Caco-2 (cell line): Measurements from ENCODE around the gene TRIM34. TPM values are rescaled to one million over a fixed set of nuclear protein-coding genes. Genes with fewer than 3 reads are reported as not detected.
"Not testable (repeated sequence)": the region's sequence is repeated elsewhere in the genome, so short reads cannot be mapped to it uniquely, and the experiment has no call there.

Experiments used
- BruUV-seq: library from RNA; stranded (reverse); fragments of 400-500 nt; replicated peaks from 2 replicates; lab custom pipeline; 2021; lab: Mats Ljungman, UMichigan
- CTCF ChIA-PET: fragments of 300-600 bp; sonication (Branson Sonifier 250); formaldehyde crosslinking; loops from one replicate; lab custom pipeline; 2022; ENCODE audit warnings: antibody characterized with exemption; lab: Charles Lee
- POLR2A ChIA-PET: fragments of 300-600 bp; sonication (Branson Sonifier 250); formaldehyde crosslinking; loops from one replicate; lab custom pipeline; 2022; ENCODE audit warnings: antibody characterized with exemption; lab: Charles Lee
- DNase-seq, 2 experiments: peaks; one replicate each; pipeline versions ENCODE4 v3.0.0 to v3.0.0-alpha.2; 2020 to 2022
- H3K27me3 ChIP-seq: replicated peaks from 2 replicates; pipeline ENCODE4 v1.6.0; 2011; ENCODE audit warnings: low read length; ENCODE audit not compliant: control insufficient read depth, insufficient read depth
- H3K36me3 ChIP-seq: 2 replicates; pipeline ENCODE4 v1.5.1; 2011; ENCODE audit warnings: low read length; ENCODE audit not compliant: control insufficient read depth, insufficient read depth
- H3K4me1 ChIP-seq: fragments of 250-450 bp; sonication (Bioruptor Pico); 2 replicates; pipeline ENCODE4 v1.5.1; 2020; ENCODE audit warnings: mild to moderate bottlenecking
- H3K4me3 ChIP-seq: 2 replicates; pipeline ENCODE4 v1.5.1; 2011; ENCODE audit warnings: low read depth, mild to moderate bottlenecking, control low read depth, low read length
- H3K9me3 ChIP-seq: fragments of 250-450 bp; sonication (Bioruptor Pico); 2 replicates; pipeline ENCODE4 v1.5.1; 2020; ENCODE audit warnings: mild to moderate bottlenecking, moderate library complexity
- H3K27ac Mint-ChIP-seq: one replicate; pipeline ENCODE4 v1.8.0; 2022; ENCODE audit warnings: mixed read lengths; ENCODE audit not compliant: unreplicated experiment
- H3K27me3 Mint-ChIP-seq: one replicate; pipeline ENCODE4 v1.8.0; 2022; ENCODE audit warnings: mixed read lengths; ENCODE audit not compliant: insufficient read depth, unreplicated experiment
- H3K36me3 Mint-ChIP-seq: one replicate; pipeline ENCODE4 v1.8.0; 2022; ENCODE audit warnings: mild to moderate bottlenecking, mixed read lengths; ENCODE audit not compliant: insufficient read depth, unreplicated experiment
- H3K4me1 Mint-ChIP-seq: one replicate; pipeline ENCODE4 v1.8.0; 2022; ENCODE audit warnings: low read depth, mixed read lengths; ENCODE audit not compliant: unreplicated experiment
- H3K4me3 Mint-ChIP-seq: one replicate; pipeline ENCODE4 v1.8.0; 2022; ENCODE audit warnings: mild to moderate bottlenecking, moderate library complexity, mixed read lengths; ENCODE audit not compliant: unreplicated experiment
- H3K9me3 Mint-ChIP-seq: one replicate; pipeline ENCODE4 v1.8.0; 2022; ENCODE audit warnings: mixed read lengths; ENCODE audit not compliant: unreplicated experiment
- intact Hi-C: fragments of 100-400 bp; cut with micrococcal nuclease; formaldehyde crosslinking; loops from one replicate; pipeline ENCODE4 v1.10.0; 2022; ENCODE audit not compliant: unreplicated experiment
- total RNA-seq: library from RNA; stranded (reverse); gene quantifications from 2 replicates; pipeline ENCODE4 v1.2.3, GENCODE V29; 2022
- TF ChIP-seq, protein P1 (sequence below), 2 experiments: fragments of 200-600 bp in 1 of 2; IDR thresholded peaks; 1 replicate in 1 of 2; 2 replicates in 1 of 2; pipeline versions ENCODE4 v1.5.1 to v1.8.0; 2011 to 2022; ENCODE audit warnings: antibody characterized with exemption in 1 of 2, control low read depth in 1 of 2, inconsistent platforms in 1 of 2, low read depth in 1 of 2, low read length in 1 of 2, mild to moderate bottlenecking in 1 of 2, moderate library complexity in 1 of 2; ENCODE audit not compliant: insufficient read depth in 1 of 2, severe bottlenecking in 1 of 2, unreplicated experiment in 1 of 2

Gene TRIM34
- total RNA-seq, 1 experiment from 2014 or later: 4.3 TPM

DNA sequence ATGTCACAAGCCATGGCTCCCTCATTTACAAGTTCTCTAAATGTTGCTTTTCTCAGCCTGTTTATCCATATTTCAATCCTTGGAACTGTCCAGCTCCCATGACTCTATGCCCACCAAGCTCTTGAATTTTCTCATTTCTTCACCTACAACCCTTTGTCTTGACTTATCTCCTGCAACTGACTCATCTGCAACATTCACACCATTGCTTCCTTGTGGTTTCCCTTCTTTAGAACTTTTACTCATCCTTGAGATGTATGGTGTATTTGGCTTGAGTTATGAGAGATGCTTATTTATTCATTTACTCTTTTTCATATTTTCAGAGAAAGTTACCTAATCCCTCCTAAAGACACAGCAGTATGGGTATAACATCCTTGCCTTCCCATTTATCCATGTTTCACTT lies 18.8 kb downstream of the TRIM34 start:
- Histone ChIP-seq H3K4me3 (no peak overlapping the region), H3K27me3 (no peaks in the 10 kb centered on the region), H3K9me3 (no peaks in the 10 kb centered on the region), H3K4me1 (no peaks in the 10 kb centered on the region), H3K36me3 (no peaks in the 10 kb centered on the region)
- no peaks in the 10 kb centered on the region for H3K27me3 Mint-ChIP-seq
- no peak overlapping the region for H3K27ac Mint-ChIP-seq
- ChIA-PET CTCF (no interaction called here), POLR2A (no interaction called here)
- intact Hi-C loops: no loop called here
- H3K4me1 Mint-ChIP-seq: no peaks in the 10 kb centered on the region
- TF ChIP-seq, protein P1, sequence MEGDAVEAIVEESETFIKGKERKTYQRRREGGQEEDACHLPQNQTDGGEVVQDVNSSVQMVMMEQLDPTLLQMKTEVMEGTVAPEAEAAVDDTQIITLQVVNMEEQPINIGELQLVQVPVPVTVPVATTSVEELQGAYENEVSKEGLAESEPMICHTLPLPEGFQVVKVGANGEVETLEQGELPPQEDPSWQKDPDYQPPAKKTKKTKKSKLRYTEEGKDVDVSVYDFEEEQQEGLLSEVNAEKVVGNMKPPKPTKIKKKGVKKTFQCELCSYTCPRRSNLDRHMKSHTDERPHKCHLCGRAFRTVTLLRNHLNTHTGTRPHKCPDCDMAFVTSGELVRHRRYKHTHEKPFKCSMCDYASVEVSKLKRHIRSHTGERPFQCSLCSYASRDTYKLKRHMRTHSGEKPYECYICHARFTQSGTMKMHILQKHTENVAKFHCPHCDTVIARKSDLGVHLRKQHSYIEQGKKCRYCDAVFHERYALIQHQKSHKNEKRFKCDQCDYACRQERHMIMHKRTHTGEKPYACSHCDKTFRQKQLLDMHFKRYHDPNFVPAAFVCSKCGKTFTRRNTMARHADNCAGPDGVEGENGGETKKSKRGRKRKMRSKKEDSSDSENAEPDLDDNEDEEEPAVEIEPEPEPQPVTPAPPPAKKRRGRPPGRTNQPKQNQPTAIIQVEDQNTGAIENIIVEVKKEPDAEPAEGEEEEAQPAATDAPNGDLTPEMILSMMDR (IDR thresholded peaks at IDR 0.05; ENCODE audit: insufficient read depth in 1 of 2, low read depth in 1 of 2, low read length in 1 of 2, severe bottlenecking in 1 of 2, unreplicated experiment in 1 of 2): no peak
- DNase-seq: no peak
- no peak overlapping the region for H3K4me3 Mint-ChIP-seq
- no TSS peak for BruUV-seq
- no peaks in the 10 kb centered on the region for H3K9me3 Mint-ChIP-seq
- H3K36me3 Mint-ChIP-seq: peaks cover 5% of the 10 kb centered on the region

- TF ChIP-seq, protein P1 (IDR thresholded peaks at IDR 0.05; ENCODE audit: insufficient read depth in 1 of 2, low read depth in 1 of 2, low read length in 1 of 2, severe bottlenecking in 1 of 2, unreplicated experiment in 1 of 2): no peak
- Histone ChIP-seq H3K4me1 (no peaks in the 10 kb centered on the region), H3K9me3 (no peaks in the 10 kb centered on the region), H3K27me3 (no peaks in the 10 kb centered on the region), H3K4me3 (no peak overlapping the region), H3K36me3 (no peaks in the 10 kb centered on the region)
- Mint-ChIP-seq H3K36me3 (peaks cover under 1% of the 10 kb centered on the region), H3K4me3 (no peak overlapping the region), H3K27ac (no peak overlapping the region), H3K27me3 (no peaks in the 10 kb centered on the region), H3K4me1 (no peaks in the 10 kb centered on the region), H3K9me3 (no peaks in the 10 kb centered on the region)
- CTCF ChIA-PET: interaction anchor here (0.5 kb wide), 1 partner anchor 18 kb away, joined by 4 read pairs; no protein-coding TSS in a partner anchor
- no peak for DNase-seq
- intact Hi-C loops: no loop called here
- no TSS peak for BruUV-seq
- POLR2A ChIA-PET: no interaction called here
These were observed 21.3 kb downstream of the TRIM34 start for GRCh38 chr11:5646139-5646538.

DNA sequence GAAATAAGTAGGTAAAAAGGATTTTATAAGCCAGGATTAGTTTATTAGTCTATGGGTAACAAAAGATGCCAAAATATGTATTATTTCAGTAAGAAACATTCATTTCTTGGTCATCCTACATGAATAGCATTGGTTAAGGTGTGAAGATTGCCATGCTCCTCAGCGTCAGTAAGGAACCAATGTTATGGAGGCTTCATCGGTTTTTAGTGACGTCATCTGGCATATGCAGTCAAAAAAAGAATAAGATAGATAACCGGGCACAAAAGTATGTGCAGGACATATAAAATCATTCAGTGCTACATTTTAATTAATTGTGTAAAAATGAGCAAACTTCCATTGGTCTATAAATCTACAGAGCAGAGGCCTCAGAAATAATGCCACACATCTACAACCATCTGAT lies 30.7 kb downstream of the TRIM34 start:
- H3K27ac Mint-ChIP-seq: no peak overlapping the region
- TF ChIP-seq, protein P1 (IDR thresholded peaks at IDR 0.05; ENCODE audit: insufficient read depth in 1 of 2, low read depth in 1 of 2, low read length in 1 of 2, severe bottlenecking in 1 of 2, unreplicated experiment in 1 of 2): no peak
- intact Hi-C loops: no loop called here
- ChIA-PET POLR2A (no interaction called here), CTCF (interaction anchor here (0.7 kb wide), 1 partner anchor 36 kb away, joined by 3 read pairs; no protein-coding TSS in a partner anchor)
- no peak overlapping the region for H3K4me3 Mint-ChIP-seq
- no peak for DNase-seq
- peaks cover 5% of the 10 kb centered on the region; the same call in 1 of the 2 replicates for H3K9me3 ChIP-seq
- no peaks in the 10 kb centered on the region for H3K36me3 Mint-ChIP-seq
- H3K27me3 Mint-ChIP-seq: no peaks in the 10 kb centered on the region
- no peaks in the 10 kb centered on the region for H3K4me1 Mint-ChIP-seq
- peaks cover 8% of the 10 kb centered on the region for H3K9me3 Mint-ChIP-seq
- H3K36me3 ChIP-seq: no peaks in the 10 kb centered on the region
- H3K4me1 ChIP-seq: no peaks in the 10 kb centered on the region
- no peaks in the 10 kb centered on the region for H3K27me3 ChIP-seq
- H3K4me3 ChIP-seq: no peak overlapping the region
- BruUV-seq: no TSS peak

DNA sequence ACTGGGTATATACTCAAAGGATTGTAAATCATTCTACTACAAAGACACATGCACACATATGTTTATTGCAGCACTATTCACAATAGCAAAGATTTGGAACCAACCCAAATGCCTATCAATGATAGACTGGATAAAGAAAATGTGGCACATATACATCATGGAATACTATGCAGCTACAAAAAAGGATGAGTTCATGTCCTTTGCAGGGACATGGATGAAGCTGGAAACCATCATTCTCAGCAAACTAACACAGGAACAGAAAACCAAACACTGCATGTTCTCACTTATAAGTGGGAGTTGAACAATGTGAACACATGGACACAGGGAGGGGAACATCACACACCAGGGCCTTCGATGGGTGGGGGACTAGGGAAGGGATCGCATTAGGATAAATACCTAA lies 32.2 kb downstream of the TRIM34 start:
- H3K27me3 ChIP-seq, intact Hi-C loops, POLR2A ChIA-PET, H3K36me3 ChIP-seq, H3K4me1 Mint-ChIP-seq, H3K9me3 ChIP-seq, CTCF ChIA-PET, H3K27ac Mint-ChIP-seq, H3K36me3 Mint-ChIP-seq, DNase-seq, H3K4me3 Mint-ChIP-seq, H3K9me3 Mint-ChIP-seq, BruUV-seq, H3K4me3 ChIP-seq, H3K27me3 Mint-ChIP-seq, H3K4me1 ChIP-seq: not testable (repeated sequence)
